OCI-LY3 (cell line): ENCODE results near the gene TCTN1.
"Not testable (repeated sequence)": the region's sequence is repeated elsewhere in the genome, so short reads cannot be mapped to it uniquely, and the experiment has no call there.

Experiments used
- CTCF ChIP-seq: fragments of 200-600, 300-600 bp; sonication (generic); IDR thresholded peaks from 2 replicates; pipeline ENCODE4 v1.5.1; 2014; ENCODE audit warnings: antibody characterized with exemption, low read length, low read depth
- EZH2phosphoT487 ChIP-seq: fragments of 200-600 bp; shearing (Covaris generic); IDR thresholded peaks from 2 replicates; pipeline ENCODE4 v1.6.1; 2018; ENCODE audit warnings: antibody characterized with exemption, mixed run types, low read depth

GRCh38 chr12:110574717-110575230 is 39.2 kb upstream of the TCTN1 start:
- not testable (repeated sequence) for TF ChIP-seq CTCF, EZH2phosphoT487
